KMS-11 (cell line): ENCODE measurements around the gene LOXL4.
A peak's percentile ranks its signal among the peaks of the same experiment; 100 is the strongest.

Experiments
- H2AFZ ChIP-seq: fragments of 200-600 bp; sonication (generic); 2 replicates; pipeline ENCODE4 v1.6.1; 2016; ENCODE audit warnings: antibody characterized with exemption, mixed run types, low read depth
- H3K27ac ChIP-seq: fragments of 200-600 bp; sonication (generic); 2 replicates; pipeline ENCODE4 v1.6.1; 2016; ENCODE audit warnings: mild to moderate bottlenecking, mixed run types
- H3K27me3 ChIP-seq: fragments of 200-600 bp; sonication (generic); 2 replicates; pipeline ENCODE4 v1.6.1; 2017; ENCODE audit warnings: mild to moderate bottlenecking, low read depth, mixed run types, moderate library complexity; ENCODE audit not compliant: insufficient read depth
- H3K36me3 ChIP-seq: fragments of 200-600 bp; sonication (generic); 2 replicates; pipeline ENCODE4 v1.6.1; 2017; ENCODE audit warnings: mild to moderate bottlenecking, mixed run types; ENCODE audit not compliant: insufficient read depth
- H3K4me1 ChIP-seq: fragments of 200-600 bp; sonication (generic); 2 replicates; pipeline ENCODE4 v1.6.1; 2016; ENCODE audit warnings: mild to moderate bottlenecking, low read depth, mixed run types; ENCODE audit not compliant: poor library complexity, severe bottlenecking
- H3K4me2 ChIP-seq: fragments of 200-600 bp; sonication (generic); 2 replicates; pipeline ENCODE4 v1.7.0; 2016; ENCODE audit warnings: mild to moderate bottlenecking, mixed run types
- H3K4me3 ChIP-seq: fragments of 200-600 bp; sonication (generic); IDR thresholded peaks from 2 replicates; pipeline ENCODE4 v1.6.1; 2017; ENCODE audit warnings: low read depth, low read length, mixed read lengths; ENCODE audit not compliant: insufficient read depth
- H3K79me2 ChIP-seq: fragments of 200-600 bp; sonication (generic); 2 replicates; pipeline ENCODE4 v1.6.1; 2016; ENCODE audit warnings: low read depth, mixed run types; ENCODE audit not compliant: insufficient read depth
- H3K9ac ChIP-seq: fragments of 200-600 bp; sonication (generic); 2 replicates; pipeline ENCODE4 v1.6.1; 2016; ENCODE audit warnings: mild to moderate bottlenecking, mixed run types
- H4K20me1 ChIP-seq: fragments of 200-600 bp; sonication (generic); 2 replicates; pipeline ENCODE4 v1.6.1; 2016; ENCODE audit warnings: mild to moderate bottlenecking, mixed run types; ENCODE audit not compliant: insufficient read depth
- CTCF ChIP-seq: fragments of 200-600 bp; sonication (generic); conservative IDR thresholded peaks from 2 replicates; pipeline ENCODE4 v1.6.1; 2017; ENCODE audit warnings: low read depth, mild to moderate bottlenecking, antibody characterized with exemption, low read length, moderate library complexity, mixed read lengths

The LOXL4 gene

GRCh38 chr10:98267894-98268693, at the start of gene LOXL4:
Gene LOXL4, minus strand, starts transcription at chr10:98268194. Its CDS starts 5,175 bp downstream, at chr10:98263019.
- no peaks in the 10 kb centered on the region for H4K20me1 ChIP-seq
- H3K4me1 ChIP-seq = peaks cover 7% of the 10 kb centered on the region
- no peak within 1 kb of the TSS for H3K27ac ChIP-seq
- H3K4me2 ChIP-seq = peak within 1 kb of the TSS; percentile 54
- peak within 1 kb of the TSS; percentile 41; the same call in 1 of the 2 replicates for H3K9ac ChIP-seq
- H3K27me3 ChIP-seq = no peaks in the 10 kb centered on the region
- H3K79me2 ChIP-seq = no peaks in the 10 kb centered on the region
- no peak for TF ChIP-seq CTCF
- H3K36me3 ChIP-seq = no peaks in the 10 kb centered on the region
- peak within 1 kb of the TSS; percentile 83; the same call in 1 of the 2 replicates for H2AFZ ChIP-seq
- H3K4me3 ChIP-seq = no peak within 1 kb of the TSS

GRCh38 chr10:98316661-98317060, 48.7 kb upstream of the LOXL4 start:
- Histone ChIP-seq H3K36me3 (no peaks in the 10 kb centered on the region), H3K27ac (no peak overlapping the region), H3K9ac (no peak overlapping the region), H3K27me3 (no peaks in the 10 kb centered on the region), H4K20me1 (no peaks in the 10 kb centered on the region), H2AFZ (no peak overlapping the region), H3K4me2 (no peak overlapping the region), H3K4me1 (no peaks in the 10 kb centered on the region), H3K79me2 (no peaks in the 10 kb centered on the region), H3K4me3 (no peak overlapping the region)
- TF ChIP-seq CTCF = no peak

- Histone ChIP-seq H3K4me2 (no peak overlapping the region), H3K79me2 (no peaks in the 10 kb centered on the region), H3K4me3 (no peak overlapping the region), H4K20me1 (no peaks in the 10 kb centered on the region), H3K4me1 (no peaks in the 10 kb centered on the region), H3K36me3 (no peaks in the 10 kb centered on the region), H3K9ac (no peak overlapping the region), H3K27ac (no peak overlapping the region), H2AFZ (no peak overlapping the region), H3K27me3 (no peaks in the 10 kb centered on the region)
- no peak for TF ChIP-seq CTCF
Measured at GRCh38 chr10:98316170-98316569, 48.2 kb upstream of the LOXL4 start.

- Histone ChIP-seq H3K27me3 (no peaks in the 10 kb centered on the region), H3K9ac (no peak overlapping the region), H3K79me2 (no peaks in the 10 kb centered on the region), H3K27ac (no peak overlapping the region), H3K4me3 (no peak overlapping the region), H3K4me1 (no peaks in the 10 kb centered on the region), H3K4me2 (no peak overlapping the region), H4K20me1 (no peaks in the 10 kb centered on the region), H3K36me3 (no peaks in the 10 kb centered on the region), H2AFZ (no peak overlapping the region)
- no peak for TF ChIP-seq CTCF
Measured at GRCh38 chr10:98314532-98315284, 46.7 kb upstream of the LOXL4 start.
